Skeletal muscle cell (primary cell): ENCODE data around the gene TULP4.
"Not testable (repeated sequence)": the region's sequence is repeated elsewhere in the genome, so short reads cannot be mapped to it uniquely, and the experiment has no call there.

Source experiments
- DNase-seq: peaks from one replicate; pipeline ENCODE4 v3.0.0-alpha.2; 2010; ENCODE audit warnings: low read depth
- H3K4me3 ChIP-seq: 2 replicates; pipeline ENCODE4 v1.5.1; 2011; ENCODE audit warnings: low read depth, mild to moderate bottlenecking, control low read depth, low read length, moderate library complexity

TULP4 gene

GRCh38 chr6:158506601-158507000, 194.3 kb downstream of the TULP4 start:
- no peak for DNase-seq
- H3K4me3 ChIP-seq = no peak overlapping the region

- DNase-seq = no peak
- H3K4me3 ChIP-seq = no peak overlapping the region
Observed at GRCh38 chr6:158507174-158507573, 194.9 kb downstream of the TULP4 start.

GRCh38 chr6:158508450-158508849, 196.2 kb downstream of the TULP4 start:
- H3K4me3 ChIP-seq = no peak overlapping the region
- no peak for DNase-seq

- no peak for DNase-seq
Observed at GRCh38 chr6:158509465-158509864, 197.2 kb downstream of the TULP4 start.

GRCh38 chr6:158512809-158513208, 200.5 kb downstream of the TULP4 start:
- H3K4me3 ChIP-seq = no peak overlapping the region
- DNase-seq = no peak

More at GRCh38 chr6:158509465-158509864, 197.2 kb downstream of the TULP4 start:
- no peak overlapping the region for H3K4me3 ChIP-seq

- H3K4me3 ChIP-seq = no peak overlapping the region
- DNase-seq = no peak
Observed at GRCh38 chr6:158514176-158514575, 201.9 kb downstream of the TULP4 start.

GRCh38 chr6:158514991-158515390, 202.7 kb downstream of the TULP4 start:
- no peak for DNase-seq
- no peak overlapping the region for H3K4me3 ChIP-seq

GRCh38 chr6:158516098-158516497, 203.8 kb downstream of the TULP4 start:
- H3K4me3 ChIP-seq = peak overlapping the region; percentile 1
- no peak for DNase-seq

- H3K4me3 ChIP-seq = no peak overlapping the region
- DNase-seq = no peak
Observed at GRCh38 chr6:158517038-158517437, 204.8 kb downstream of the TULP4 start.

GRCh38 chr6:158517581-158517980, 205.3 kb downstream of the TULP4 start:
- no peak for DNase-seq

GRCh38 chr6:158518191-158519127, 206.2 kb downstream of the TULP4 start:
- DNase-seq = peak; percentile 48
- peak overlapping the region; percentile 40 for H3K4me3 ChIP-seq

More at GRCh38 chr6:158517581-158517980, 205.3 kb downstream of the TULP4 start:
- no peak overlapping the region for H3K4me3 ChIP-seq

GRCh38 chr6:158519300-158519699, 207.0 kb downstream of the TULP4 start:
- no peak overlapping the region for H3K4me3 ChIP-seq
- DNase-seq = no peak

GRCh38 chr6:158519761-158520160, 207.5 kb downstream of the TULP4 start:
- no peak for DNase-seq

GRCh38 chr6:158520975-158521374, 208.7 kb downstream of the TULP4 start:
- not testable (repeated sequence) for H3K4me3 ChIP-seq, DNase-seq

More at GRCh38 chr6:158519761-158520160, 207.5 kb downstream of the TULP4 start:
- H3K4me3 ChIP-seq = no peak overlapping the region

GRCh38 chr6:158521759-158522158, 209.5 kb downstream of the TULP4 start:
- H3K4me3 ChIP-seq = no peak overlapping the region
- DNase-seq = no peak

GRCh38 chr6:158522616-158523015, 210.4 kb downstream of the TULP4 start:
- H3K4me3 ChIP-seq = no peak overlapping the region
- DNase-seq = no peak

- DNase-seq = no peak
Observed at GRCh38 chr6:158524311-158524710, 212.0 kb downstream of the TULP4 start.

GRCh38 chr6:158527858-158528257, 215.6 kb downstream of the TULP4 start:
- not testable (repeated sequence) for DNase-seq, H3K4me3 ChIP-seq

More at GRCh38 chr6:158524311-158524710, 212.0 kb downstream of the TULP4 start:
- H3K4me3 ChIP-seq = no peak overlapping the region

GRCh38 chr6:158528826-158529225, 216.6 kb downstream of the TULP4 start:
- H3K4me3 ChIP-seq = no peak overlapping the region
- DNase-seq = no peak

- H3K4me3 ChIP-seq = no peak overlapping the region
- DNase-seq = no peak
Observed at GRCh38 chr6:158529629-158530028, 217.4 kb downstream of the TULP4 start.

GRCh38 chr6:158531566-158531965, 219.3 kb downstream of the TULP4 start:
- no peak for DNase-seq
- no peak overlapping the region for H3K4me3 ChIP-seq
